H9 (cell line): Measurements from ENCODE around the gene OPN4. TPM values are rescaled to one million over a fixed set of nuclear protein-coding genes. Genes with fewer than 3 reads are reported as not detected.

Source experiments
- DNase-seq: peaks from one replicate; pipeline ENCODE4 v3.0.0-alpha.2; 2017
- H2AFZ ChIP-seq: one replicate; pipeline ENCODE4 v1.6.1; 2013; ENCODE audit warnings: mild to moderate bottlenecking, low read length, control low read depth, moderate library complexity
- H2AK5ac ChIP-seq: 2 replicates; pipeline ENCODE4 v1.6.1; 2013; ENCODE audit warnings: low read length, control low read depth, mixed read lengths; ENCODE audit not compliant: insufficient read length
- H2BK120ac ChIP-seq: one replicate; pipeline ENCODE4 v1.6.1; 2013; ENCODE audit warnings: low read depth, mild to moderate bottlenecking, low read length, control low read depth, inconsistent platforms; ENCODE audit not compliant: poor library complexity, severe bottlenecking
- H2BK12ac ChIP-seq: 2 replicates; pipeline ENCODE4 v1.6.1; 2013; ENCODE audit warnings: low read length, control low read depth, mixed read lengths, low read depth; ENCODE audit not compliant: insufficient read length
- H2BK15ac ChIP-seq: 2 replicates; pipeline ENCODE4 v1.6.1; 2013; ENCODE audit warnings: low read depth, low read length, control low read depth
- H2BK20ac ChIP-seq: one replicate; pipeline ENCODE4 v1.6.1; 2013; ENCODE audit warnings: low read depth, mild to moderate bottlenecking, low read length, control low read depth, inconsistent platforms; ENCODE audit not compliant: poor library complexity, severe bottlenecking
- H2BK5ac ChIP-seq: 2 replicates; pipeline ENCODE4 v1.6.1; 2013; ENCODE audit warnings: low read length, control low read depth, mixed read lengths; ENCODE audit not compliant: insufficient read length
- H3K14ac ChIP-seq: 2 replicates; pipeline ENCODE4 v1.6.1; 2013; ENCODE audit warnings: low read length, control low read depth; ENCODE audit not compliant: insufficient read depth
- H3K18ac ChIP-seq: 2 replicates; pipeline ENCODE4 v1.6.1; 2013; ENCODE audit warnings: low read depth, mild to moderate bottlenecking, mixed read lengths, low read length, control low read depth; ENCODE audit not compliant: insufficient read length
- H3K23ac ChIP-seq: 2 replicates; pipeline ENCODE4 v1.6.1; 2013; ENCODE audit warnings: low read length, control low read depth, mixed read lengths, low read depth; ENCODE audit not compliant: insufficient read length
- H3K23me2 ChIP-seq: 2 replicates; pipeline ENCODE4 v1.6.1; 2013; ENCODE audit warnings: low read depth, mild to moderate bottlenecking, mixed read lengths, low read length, control low read depth; ENCODE audit not compliant: insufficient read length, poor library complexity, severe bottlenecking
- H3K27ac ChIP-seq: 2 replicates; pipeline ENCODE4 v1.5.1; 2013; ENCODE audit warnings: low read length, control low read depth, mixed read lengths, low read depth; ENCODE audit not compliant: insufficient read length
- H3K27me3 ChIP-seq: 2 replicates; pipeline ENCODE4 v1.6.1; 2013; ENCODE audit warnings: low read length, control low read depth, inconsistent platforms; ENCODE audit not compliant: insufficient read depth
- H3K4ac ChIP-seq: 2 replicates; pipeline ENCODE4 v1.6.1; 2013; ENCODE audit warnings: low read depth, mild to moderate bottlenecking, control low read depth, inconsistent platforms, low read length, moderate library complexity
- H3K4me1 ChIP-seq: 2 replicates; pipeline ENCODE4 v1.6.1; 2013; ENCODE audit warnings: low read length, control low read depth, inconsistent platforms; ENCODE audit not compliant: insufficient read depth
- H3K4me2 ChIP-seq: 2 replicates; pipeline ENCODE4 v1.6.1; 2013; ENCODE audit warnings: low read length, control low read depth, mixed read lengths; ENCODE audit not compliant: insufficient read length, insufficient read depth
- H3K56ac ChIP-seq: 2 replicates; pipeline ENCODE4 v1.6.1; 2013; ENCODE audit warnings: low read depth, mild to moderate bottlenecking, mixed read lengths, low read length, control low read depth; ENCODE audit not compliant: insufficient read length
- H3K79me1 ChIP-seq: 2 replicates; pipeline ENCODE4 v1.6.1; 2013; ENCODE audit warnings: low read depth, mild to moderate bottlenecking, moderate library complexity, low read length, control low read depth, inconsistent platforms; ENCODE audit not compliant: insufficient read depth, poor library complexity, severe bottlenecking
- H3K79me2 ChIP-seq: 2 replicates; pipeline ENCODE4 v1.6.1; 2013; ENCODE audit warnings: low read length, control low read depth, inconsistent platforms; ENCODE audit not compliant: insufficient read depth
- H3K9ac ChIP-seq: 2 replicates; pipeline ENCODE4 v1.6.1; 2013; ENCODE audit warnings: low read length, control low read depth, mixed read lengths; ENCODE audit not compliant: insufficient read length; ENCODE audit errors: extremely low read depth
- H3K9me3 ChIP-seq: one replicate; pipeline ENCODE4 v1.6.1; 2013; ENCODE audit warnings: low read depth, low read length, inconsistent platforms; ENCODE audit not compliant: control insufficient read depth
- H3T11ph ChIP-seq: one replicate; pipeline ENCODE4 v1.6.1; 2013; ENCODE audit warnings: mild to moderate bottlenecking, low read length, control low read depth, inconsistent platforms
- H4K20me1 ChIP-seq: one replicate; pipeline ENCODE4 v1.6.1; 2013; ENCODE audit not compliant: control insufficient read depth, insufficient read length, insufficient read depth
- H4K5ac ChIP-seq: 2 replicates; pipeline ENCODE4 v1.6.1; 2013; ENCODE audit warnings: low read depth, mild to moderate bottlenecking, mixed read lengths, low read length, control low read depth; ENCODE audit not compliant: insufficient read length
- H4K8ac ChIP-seq: replicated peaks from 2 replicates; pipeline ENCODE4 v1.6.1; 2013; ENCODE audit warnings: low read length, control low read depth, mixed read lengths, low read depth; ENCODE audit not compliant: insufficient read length
- H4K91ac ChIP-seq: 2 replicates; pipeline ENCODE4 v1.6.1; 2013; ENCODE audit warnings: low read depth, mild to moderate bottlenecking, moderate library complexity, mixed read lengths, low read length, control low read depth; ENCODE audit not compliant: insufficient read length
- H3K27ac Mint-ChIP-seq, 3 experiments: 2 replicates in 2 of 3; 3 replicates in 1 of 3; pipeline ENCODE4 v1.8.0; 2020 to 2021; ENCODE audit warnings: mixed read lengths in 3 of 3, mild to moderate bottlenecking in 1 of 3, moderate library complexity in 1 of 3
- H3K27me3 Mint-ChIP-seq: 2 replicates; pipeline ENCODE4 v1.8.0; 2021; ENCODE audit warnings: low read depth, mild to moderate bottlenecking, moderate library complexity, mixed read lengths
- H3K36me3 Mint-ChIP-seq, 3 experiments: 2 replicates in 2 of 3; 3 replicates in 1 of 3; pipeline ENCODE4 v1.8.0; 2020 to 2021; ENCODE audit warnings: low read depth in 3 of 3, mixed read lengths in 3 of 3; ENCODE audit not compliant: insufficient read depth in 1 of 3
- H3K4me1 Mint-ChIP-seq, 2 experiments: 2 replicates each; pipeline ENCODE4 v1.8.0; 2020; ENCODE audit warnings: mixed read lengths in 2 of 2
- H3K4me3 Mint-ChIP-seq, 2 experiments: 2 replicates in 1 of 2; 3 replicates in 1 of 2; pipeline ENCODE4 v1.8.0; 2020 to 2021; ENCODE audit warnings: mild to moderate bottlenecking in 2 of 2, mixed read lengths in 2 of 2, moderate library complexity in 1 of 2
- H3K9me3 Mint-ChIP-seq, 2 experiments: 2 replicates in 1 of 2; 3 replicates in 1 of 2; pipeline ENCODE4 v1.8.0; 2020; ENCODE audit warnings: mild to moderate bottlenecking in 2 of 2, mixed read lengths in 2 of 2, moderate library complexity in 1 of 2
- WGBS: extraction: QIAGEN DNeasy Blood & Tissue Kit; methylation state at CpG from one replicate; pipeline ENCODE4 v1.1.7; 2013; ENCODE audit warnings: missing lambda C conversion rate, low lambda C conversion rate, mixed read lengths; ENCODE audit not compliant: insufficient read length; ENCODE audit errors: extremely low coverage; 5-methylcytosine and 5-hydroxymethylcytosine counted together
- total RNA-seq: library from RNA; stranded (reverse); gene quantifications from 2 replicates; pipeline ENCODE4 v1.2.1, GENCODE V29; 2021
- TF ChIP-seq, protein P1 (sequence below): fragments of 200-600 bp; sonication (generic); conservative IDR thresholded peaks from 3 replicates; pipeline ENCODE4 v1.8.0; 2021; ENCODE audit warnings: antibody characterized with exemption, mild to moderate bottlenecking

OPN4 gene
- total RNA-seq, 1 experiment from 2014 or later = not detected

DNA sequence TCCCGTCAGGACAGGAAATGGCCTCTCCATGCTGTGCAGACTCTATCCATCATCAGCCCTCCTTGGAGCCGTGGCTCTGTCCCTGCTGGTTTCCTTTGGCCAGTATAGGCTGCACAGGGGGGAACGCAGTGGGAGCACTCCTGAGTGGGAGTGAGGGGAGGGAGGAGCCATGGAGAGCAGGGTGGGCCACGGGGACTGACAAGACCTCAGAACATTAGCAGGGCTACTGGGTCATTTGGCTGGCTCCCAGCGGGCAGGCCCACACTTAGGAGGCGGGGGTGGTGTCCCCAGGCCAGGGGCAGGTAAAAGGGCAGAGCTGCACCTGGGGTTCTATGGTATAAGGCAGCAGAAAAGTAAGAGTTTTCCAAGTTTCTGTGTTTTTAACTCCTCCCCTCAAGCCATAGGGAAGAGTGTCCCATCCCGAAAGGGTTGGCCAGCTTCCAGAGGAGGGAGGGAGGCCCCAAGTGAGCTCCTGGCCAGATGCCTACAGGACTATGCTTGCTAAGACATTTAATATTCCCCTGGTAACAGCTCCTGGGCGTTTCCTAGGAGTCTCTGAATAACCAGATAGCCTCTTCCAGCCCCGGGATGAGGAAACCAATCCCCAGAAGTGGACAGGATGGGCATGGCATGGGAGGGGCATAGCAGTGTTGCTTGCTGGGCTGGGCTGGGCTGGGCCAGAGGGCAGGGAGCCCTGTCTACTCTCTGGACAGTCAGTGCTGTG, 5.5 kb upstream of the OPN4 start:
- Histone ChIP-seq H3K4me1 (no peaks in the 10 kb centered on the region), H2AFZ (no peak overlapping the region), H3K27me3 (no peaks in the 10 kb centered on the region), H2BK5ac (no peak overlapping the region), H3K27ac (no peak overlapping the region), H3K9ac (no peak overlapping the region), H3K4me2 (no peak overlapping the region), H3K14ac (no peak overlapping the region), H3K4ac (no peak overlapping the region), H2BK20ac (no peak overlapping the region), H2BK12ac (no peak overlapping the region), H3K23me2 (no peaks in the 10 kb centered on the region), H2BK120ac (no peak overlapping the region), H4K91ac (no peak overlapping the region), H3T11ph (no peak overlapping the region), H3K23ac (no peak overlapping the region), H3K79me1 (no peaks in the 10 kb centered on the region), H4K20me1 (no peaks in the 10 kb centered on the region), H4K8ac (no peak overlapping the region), H4K5ac (no peak overlapping the region), H2BK15ac (no peak overlapping the region), H3K56ac (no peak overlapping the region), H3K18ac (no peak overlapping the region), H2AK5ac (no peak overlapping the region), H3K9me3 (no peaks in the 10 kb centered on the region), H3K79me2 (no peaks in the 10 kb centered on the region)
- no peaks in the 10 kb centered on the region for H3K36me3 Mint-ChIP-seq
- no peak overlapping the region for H3K4me3 Mint-ChIP-seq
- no peaks in the 10 kb centered on the region for H3K27me3 Mint-ChIP-seq
- DNase-seq = no peak
- TF ChIP-seq, protein P1, sequence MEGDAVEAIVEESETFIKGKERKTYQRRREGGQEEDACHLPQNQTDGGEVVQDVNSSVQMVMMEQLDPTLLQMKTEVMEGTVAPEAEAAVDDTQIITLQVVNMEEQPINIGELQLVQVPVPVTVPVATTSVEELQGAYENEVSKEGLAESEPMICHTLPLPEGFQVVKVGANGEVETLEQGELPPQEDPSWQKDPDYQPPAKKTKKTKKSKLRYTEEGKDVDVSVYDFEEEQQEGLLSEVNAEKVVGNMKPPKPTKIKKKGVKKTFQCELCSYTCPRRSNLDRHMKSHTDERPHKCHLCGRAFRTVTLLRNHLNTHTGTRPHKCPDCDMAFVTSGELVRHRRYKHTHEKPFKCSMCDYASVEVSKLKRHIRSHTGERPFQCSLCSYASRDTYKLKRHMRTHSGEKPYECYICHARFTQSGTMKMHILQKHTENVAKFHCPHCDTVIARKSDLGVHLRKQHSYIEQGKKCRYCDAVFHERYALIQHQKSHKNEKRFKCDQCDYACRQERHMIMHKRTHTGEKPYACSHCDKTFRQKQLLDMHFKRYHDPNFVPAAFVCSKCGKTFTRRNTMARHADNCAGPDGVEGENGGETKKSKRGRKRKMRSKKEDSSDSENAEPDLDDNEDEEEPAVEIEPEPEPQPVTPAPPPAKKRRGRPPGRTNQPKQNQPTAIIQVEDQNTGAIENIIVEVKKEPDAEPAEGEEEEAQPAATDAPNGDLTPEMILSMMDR = no peak
- peaks cover 13 to 15% of the 10 kb centered on the region in 2 experiments for H3K4me1 Mint-ChIP-seq
- H3K27ac Mint-ChIP-seq = peak overlapping the region in 1 of 3 experiments; percentile 33; a peak in 1 of 7 replicates
- H3K9me3 Mint-ChIP-seq = no peaks in the 10 kb centered on the region
- WGBS = no CpG with 5 or more reads among the region's 9 CpGs
